Measurements from ENCODE around the gene VPS45.
"Not testable (repeated sequence)": the region's sequence is repeated elsewhere in the genome, so short reads cannot be mapped to it uniquely, and the experiment has no call there.

VPS45 gene

GRCh38 chr1:150160964-150161621 lies 93.5 kb downstream of the VPS45 start:
- DNase-seq (ENCODE audit: low read depth) = no peak

DNA sequence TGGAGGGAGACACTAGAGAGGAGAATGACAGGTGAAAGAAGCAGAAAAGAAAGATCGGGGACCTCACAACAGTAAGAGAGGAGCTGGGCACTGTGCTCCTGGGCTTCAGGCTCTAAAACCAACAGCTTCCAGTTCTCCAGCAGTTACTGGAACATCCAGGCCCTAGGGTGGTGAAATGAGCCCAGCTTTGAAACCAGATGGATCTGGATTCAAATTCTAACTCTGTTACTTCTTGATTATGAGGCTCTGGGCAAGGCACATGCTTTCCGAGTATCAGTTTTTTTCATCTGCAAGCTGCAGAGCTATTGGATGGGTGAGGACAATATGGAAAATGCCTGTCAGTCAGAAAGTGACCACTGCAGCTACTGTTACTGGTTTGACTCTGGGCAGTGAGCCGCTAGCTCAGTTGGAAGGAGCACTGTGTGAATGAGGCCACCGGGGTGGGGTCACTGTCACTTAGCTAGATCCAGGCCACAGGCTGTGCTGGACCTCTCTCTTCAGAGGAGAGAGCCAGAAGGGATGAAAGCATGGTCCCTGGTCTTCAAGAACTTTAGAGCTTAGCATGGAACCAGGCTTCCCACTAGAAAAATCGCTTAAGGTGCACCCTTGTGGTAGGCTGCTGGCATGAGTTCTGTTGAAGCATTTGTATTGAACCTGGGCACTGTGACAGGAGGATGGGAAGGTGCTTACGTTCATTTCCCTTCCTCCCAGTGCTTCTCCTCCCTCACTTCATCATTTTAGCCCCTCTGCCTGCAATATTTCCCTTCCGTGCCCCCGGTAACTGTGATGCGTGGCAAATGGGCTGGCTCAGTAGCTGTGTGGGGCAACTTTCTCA lies 94.4 kb downstream of the VPS45 start:
- no peak for DNase-seq (ENCODE audit: low read depth)

DNA sequence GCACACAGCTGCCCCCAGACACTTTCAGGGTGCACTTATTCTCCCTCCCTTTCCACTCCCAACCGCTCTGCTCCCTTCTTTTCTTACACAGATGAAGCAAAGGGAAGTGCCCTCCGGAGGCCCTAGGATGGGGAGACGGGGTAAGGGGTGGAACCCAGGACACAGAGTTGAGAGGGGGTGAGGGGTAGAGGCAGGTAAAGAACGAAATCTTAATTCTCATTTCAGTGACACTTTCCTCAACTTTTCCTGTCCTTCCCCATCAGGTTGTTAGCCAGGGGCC lies 94.9 kb downstream of the VPS45 start:
- no peak for DNase-seq (ENCODE audit: low read depth)

DNA sequence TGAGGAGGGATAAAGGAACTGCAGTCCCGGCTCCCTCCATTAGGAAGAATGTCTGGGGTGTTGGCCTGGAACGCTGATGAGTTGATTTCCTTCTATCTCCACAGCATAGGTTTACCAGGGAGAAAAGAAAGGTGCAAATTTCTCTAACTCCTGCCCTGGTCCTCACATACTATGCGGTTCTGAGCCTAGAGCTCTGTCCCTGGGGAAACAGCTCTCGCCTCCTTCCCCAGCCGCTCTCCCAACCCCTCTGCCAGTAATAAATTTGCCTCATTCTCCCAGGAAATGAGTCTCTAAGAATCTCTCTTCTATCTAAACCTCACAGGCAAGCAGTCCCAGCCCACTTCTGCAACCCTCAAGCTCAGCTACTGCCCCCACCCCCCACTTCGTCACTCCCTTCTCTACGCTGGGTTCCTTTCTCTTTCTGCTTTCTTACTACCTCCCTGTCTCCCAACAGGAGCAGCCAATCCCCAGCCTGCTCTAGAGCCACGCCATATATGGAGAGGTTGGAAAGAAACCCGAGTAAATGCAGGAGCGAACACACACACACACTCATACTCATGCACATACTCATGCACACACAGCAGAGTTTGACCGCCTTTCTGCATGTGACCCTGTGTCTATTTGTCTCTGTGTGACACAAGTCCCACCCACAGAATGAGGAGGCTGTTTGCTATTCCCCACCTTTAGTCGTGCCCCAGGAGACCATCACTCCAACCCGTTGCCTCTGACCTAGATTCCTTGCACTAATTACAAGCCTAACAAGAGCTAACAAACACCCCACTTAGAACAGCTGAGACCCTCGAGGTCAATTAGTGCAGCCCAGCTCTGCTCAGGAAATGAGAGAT lies 95.5 kb downstream of the VPS45 start:
- DNase-seq (ENCODE audit: low read depth) = no peak

- no peak for DNase-seq (ENCODE audit: low read depth)
Observed at GRCh38 chr1:150164224-150164623, 96.6 kb downstream of the VPS45 start.

- DNase-seq (ENCODE audit: low read depth) = no peak
Observed at GRCh38 chr1:150164779-150165178, 97.2 kb downstream of the VPS45 start.

DNA sequence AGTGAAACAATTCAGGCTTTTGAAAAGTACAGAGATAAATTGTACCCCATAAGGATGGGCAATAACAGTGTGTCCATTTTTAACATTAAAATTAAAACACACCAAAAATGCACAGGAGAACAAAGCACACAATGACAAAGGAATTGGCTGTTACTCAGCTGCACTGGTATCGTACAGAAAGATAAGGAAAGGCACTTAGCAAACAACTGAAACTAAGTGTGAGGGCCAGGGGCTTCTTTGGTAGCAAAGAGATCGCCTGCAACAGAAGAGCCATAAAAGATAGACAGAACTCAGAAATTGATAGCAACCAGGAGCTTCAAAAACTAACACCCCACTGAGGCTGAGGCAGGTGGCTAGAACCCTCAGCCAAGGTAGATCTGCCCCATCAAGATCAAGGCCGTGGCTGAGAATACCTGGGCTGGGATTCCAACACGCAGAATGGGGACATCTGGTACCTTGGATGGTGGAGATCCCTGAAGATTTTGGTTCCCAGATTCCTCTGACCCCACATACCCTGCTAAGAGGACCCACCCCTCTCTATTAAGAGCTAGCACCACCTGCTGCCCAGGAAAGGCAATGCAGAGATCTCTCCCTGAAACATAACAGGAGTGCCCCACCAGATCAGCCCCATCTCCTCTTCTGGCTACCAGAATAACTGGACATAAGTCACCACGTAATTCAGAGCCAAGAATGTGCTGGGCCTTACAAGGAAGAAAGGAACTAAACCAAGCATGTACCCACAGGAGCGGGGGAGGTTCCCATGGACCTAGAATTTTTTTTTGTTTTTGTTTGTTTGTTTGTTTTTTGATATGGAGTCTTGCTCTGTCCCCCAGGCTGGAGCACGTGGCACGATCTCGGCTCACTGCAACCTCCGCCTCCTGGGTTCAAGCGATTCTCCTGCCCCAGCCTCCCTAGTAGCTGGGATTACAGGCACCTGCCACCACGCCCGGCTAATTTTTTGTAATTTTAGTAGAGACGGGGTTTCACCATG lies 98.3 kb downstream of the VPS45 start:
- peak; percentile 14 for DNase-seq (ENCODE audit: low read depth)

- DNase-seq (ENCODE audit: low read depth) = peak; percentile 14
Observed at GRCh38 chr1:150168960-150169601, 101.5 kb downstream of the VPS45 start.

DNA sequence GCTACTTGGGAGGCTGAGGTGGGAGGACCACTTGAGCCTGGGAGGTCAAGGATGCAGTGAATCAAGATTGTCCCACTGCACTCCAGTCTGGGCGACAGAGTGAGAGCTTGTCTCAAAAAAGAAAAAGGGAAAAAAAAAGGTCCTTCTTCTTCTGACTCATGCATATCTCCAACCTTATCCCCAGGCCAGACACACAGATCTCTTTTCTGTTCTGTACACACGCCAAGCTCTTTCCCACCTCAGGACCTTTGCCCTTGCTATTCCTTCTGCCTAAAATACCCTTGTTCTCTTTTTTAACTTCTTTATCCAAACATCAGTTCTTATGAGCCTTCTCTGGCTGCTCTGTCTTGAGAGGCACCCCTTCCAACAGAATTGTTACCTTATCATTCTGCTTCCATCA lies 104.2 kb downstream of the VPS45 start:
- no peak for DNase-seq (ENCODE audit: low read depth)

GRCh38 chr1:150173141-150173585 lies 105.6 kb downstream of the VPS45 start:
- no peak for DNase-seq (ENCODE audit: low read depth)

DNA sequence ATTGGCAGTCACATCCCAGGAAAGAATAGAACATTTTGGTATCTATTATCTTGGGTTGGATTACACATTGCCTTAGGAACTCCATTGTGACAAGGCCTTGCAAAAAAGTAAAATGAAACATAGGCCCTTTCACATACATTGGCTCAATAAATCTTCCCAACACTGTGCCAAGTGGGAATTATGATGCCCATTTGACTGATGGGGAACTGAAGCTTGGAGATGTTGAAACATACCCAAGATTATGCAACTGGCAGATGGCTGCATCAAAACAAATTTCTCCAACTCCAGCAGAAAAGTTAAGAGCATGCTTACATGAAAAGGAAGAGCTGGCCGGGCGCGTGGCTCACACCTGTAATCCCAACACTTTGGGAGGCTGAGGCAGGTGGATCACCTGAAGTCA lies 109.0 kb downstream of the VPS45 start:
- DNase-seq (ENCODE audit: low read depth) = no peak

- DNase-seq (ENCODE audit: low read depth) = no peak
Observed at GRCh38 chr1:150178548-150178947, 111.0 kb downstream of the VPS45 start.

DNA sequence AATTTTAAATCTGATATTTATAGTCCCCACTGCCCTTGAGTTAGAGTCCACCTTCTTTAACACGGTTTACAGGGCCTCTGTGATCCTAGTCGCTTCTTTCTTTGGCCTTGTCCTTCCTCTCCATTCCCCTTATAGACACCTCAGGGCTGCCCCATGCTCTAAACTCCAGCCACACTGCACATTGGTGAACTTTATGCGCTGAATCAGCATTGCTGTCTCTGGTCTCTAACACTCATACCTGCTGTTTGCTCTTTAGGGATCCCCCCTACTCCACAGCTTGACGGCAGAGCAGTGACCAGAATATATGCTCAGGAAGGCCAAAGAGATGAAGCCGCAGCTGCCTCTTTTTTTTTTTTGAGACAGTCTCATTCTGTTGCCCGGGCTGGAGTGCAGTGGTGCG lies 112.3 kb downstream of the VPS45 start:
- DNase-seq (ENCODE audit: low read depth) = no peak

DNA sequence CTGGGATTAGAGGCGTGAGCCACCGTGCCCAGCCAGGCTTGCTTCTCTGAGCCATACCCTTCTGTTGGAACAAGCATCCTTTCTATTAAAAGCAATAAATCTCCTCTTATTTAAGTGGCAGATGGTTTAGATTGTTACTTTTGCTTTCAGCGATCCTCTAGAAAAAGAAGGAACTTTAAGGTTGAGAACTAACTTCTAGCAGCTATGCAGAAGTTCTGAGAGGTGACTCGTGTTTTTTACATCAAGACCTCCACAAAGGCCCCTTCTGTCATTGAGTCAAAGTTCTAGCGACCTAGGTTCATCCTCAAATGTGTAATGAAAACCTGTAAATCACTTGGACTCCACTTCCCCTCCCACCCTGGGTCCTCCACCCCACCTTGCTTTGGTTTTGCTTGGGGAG lies 112.9 kb downstream of the VPS45 start:
- DNase-seq (ENCODE audit: low read depth) = no peak

DNA sequence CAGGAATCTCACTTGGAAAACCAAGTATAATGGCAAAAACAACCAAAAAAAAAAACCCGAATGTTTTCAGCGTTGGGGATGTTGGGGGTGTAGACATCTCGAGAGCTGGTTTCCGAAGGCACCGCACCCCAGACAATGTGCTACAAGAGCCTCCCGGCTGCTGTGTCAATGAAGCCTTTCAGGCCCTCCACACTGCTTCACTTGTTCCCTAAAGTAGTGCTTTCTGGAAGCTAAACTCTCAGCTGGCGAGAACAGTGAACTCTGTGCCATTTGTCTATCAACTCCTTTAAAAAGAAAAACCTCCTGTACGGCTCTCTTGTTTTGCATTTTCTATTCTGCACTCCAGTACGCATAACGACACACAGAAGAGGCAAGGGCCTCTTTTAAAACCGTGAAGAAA lies 114.7 kb downstream of the VPS45 start:
- no peak for DNase-seq (ENCODE audit: low read depth)

GRCh38 chr1:150183061-150183460 lies 115.5 kb downstream of the VPS45 start:
- no peak for DNase-seq (ENCODE audit: low read depth)

- no peak for DNase-seq (ENCODE audit: low read depth)
Observed at GRCh38 chr1:150185481-150185880, 117.9 kb downstream of the VPS45 start.

DNA sequence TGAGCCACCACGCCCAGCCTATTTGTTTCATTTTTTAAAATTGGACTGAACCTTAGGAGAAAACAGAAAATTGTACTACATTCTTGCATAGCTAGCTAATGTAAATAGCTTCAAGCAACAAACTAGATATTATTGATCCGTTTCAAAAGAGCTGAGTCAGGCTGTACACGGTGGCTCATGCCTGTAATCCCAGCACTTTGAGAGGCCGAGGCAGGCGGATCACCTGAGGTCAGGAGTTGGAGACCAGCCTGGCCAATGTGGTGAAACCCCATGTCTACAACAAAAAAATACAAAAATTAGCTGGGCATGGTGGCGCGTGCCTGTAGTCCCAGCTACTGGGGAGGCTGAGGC lies 118.8 kb downstream of the VPS45 start:
- not testable (repeated sequence) for DNase-seq (ENCODE audit: low read depth)

GRCh38 chr1:150186789-150187559 lies 119.4 kb downstream of the VPS45 start:
- DNase-seq (ENCODE audit: low read depth) = no peak

- DNase-seq (ENCODE audit: low read depth) = no peak
Observed at GRCh38 chr1:150187560-150187931, 120.0 kb downstream of the VPS45 start.

DNA sequence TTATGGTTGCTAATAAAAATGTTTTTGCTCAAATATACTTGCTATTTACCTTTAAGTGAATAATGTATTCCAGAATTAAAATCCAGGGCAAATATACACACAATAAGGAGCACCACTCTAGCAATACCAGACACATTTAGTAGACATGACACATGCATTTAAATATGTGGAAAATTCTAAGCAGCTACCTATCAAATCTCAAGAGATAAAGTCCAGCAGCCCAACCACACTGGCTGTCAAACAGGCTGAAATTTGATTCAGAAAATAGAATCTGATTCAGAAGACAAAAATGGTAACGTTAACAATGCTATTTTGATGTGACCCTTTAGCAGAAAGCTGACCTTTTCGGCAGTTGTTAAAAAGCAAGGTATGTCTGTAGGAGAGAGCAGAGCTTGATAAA lies 124.4 kb downstream of the VPS45 start:
- no peak for DNase-seq (ENCODE audit: low read depth)

All from T-helper 22 cell (primary cell).